Measurements from ENCODE around the gene CSPG4.

DNA sequence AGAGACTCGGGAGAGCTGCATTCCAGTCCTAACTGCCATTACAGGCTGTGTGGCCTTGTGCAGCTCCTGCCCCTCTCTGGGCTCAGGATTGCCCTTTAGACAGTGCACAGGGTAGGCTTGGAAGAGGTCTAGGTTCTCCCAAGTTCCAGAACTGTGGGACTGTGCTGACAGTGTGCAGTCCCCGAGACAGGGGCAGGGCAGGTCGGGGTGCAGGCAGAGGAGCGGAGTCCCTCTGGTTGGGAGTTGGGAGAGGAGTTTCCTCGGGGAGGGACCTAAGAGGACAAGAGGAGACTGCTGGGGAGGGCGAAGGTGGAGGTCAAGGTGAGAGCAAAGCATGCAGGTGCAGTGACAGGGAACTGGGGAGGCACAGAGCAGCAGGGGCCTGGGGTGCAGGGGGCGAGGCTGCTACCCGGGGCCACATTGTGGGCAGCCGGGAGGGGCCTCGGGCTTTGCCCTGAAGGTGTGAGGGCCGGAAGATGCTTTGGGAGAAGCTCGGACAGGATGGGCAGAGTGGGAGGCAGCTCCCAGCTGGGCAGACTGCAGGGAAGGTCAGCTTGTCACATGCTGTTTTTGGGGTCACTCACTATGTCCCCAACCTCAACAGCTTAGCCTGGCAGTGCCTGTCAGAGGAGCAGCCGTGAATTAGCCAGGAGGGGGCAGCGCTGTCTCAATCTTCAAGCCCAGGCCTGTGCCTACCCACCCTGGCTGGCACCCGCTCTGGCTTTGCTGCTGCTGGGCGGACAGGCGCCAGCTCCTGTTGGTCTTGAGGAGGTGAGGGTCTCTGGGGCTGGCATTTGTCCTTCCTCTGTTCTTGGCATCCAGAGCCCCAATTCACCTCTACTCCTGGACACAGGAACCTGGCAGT lies 15.4 kb upstream of the CSPG4 start:
- TF ChIP-seq, protein P1, sequence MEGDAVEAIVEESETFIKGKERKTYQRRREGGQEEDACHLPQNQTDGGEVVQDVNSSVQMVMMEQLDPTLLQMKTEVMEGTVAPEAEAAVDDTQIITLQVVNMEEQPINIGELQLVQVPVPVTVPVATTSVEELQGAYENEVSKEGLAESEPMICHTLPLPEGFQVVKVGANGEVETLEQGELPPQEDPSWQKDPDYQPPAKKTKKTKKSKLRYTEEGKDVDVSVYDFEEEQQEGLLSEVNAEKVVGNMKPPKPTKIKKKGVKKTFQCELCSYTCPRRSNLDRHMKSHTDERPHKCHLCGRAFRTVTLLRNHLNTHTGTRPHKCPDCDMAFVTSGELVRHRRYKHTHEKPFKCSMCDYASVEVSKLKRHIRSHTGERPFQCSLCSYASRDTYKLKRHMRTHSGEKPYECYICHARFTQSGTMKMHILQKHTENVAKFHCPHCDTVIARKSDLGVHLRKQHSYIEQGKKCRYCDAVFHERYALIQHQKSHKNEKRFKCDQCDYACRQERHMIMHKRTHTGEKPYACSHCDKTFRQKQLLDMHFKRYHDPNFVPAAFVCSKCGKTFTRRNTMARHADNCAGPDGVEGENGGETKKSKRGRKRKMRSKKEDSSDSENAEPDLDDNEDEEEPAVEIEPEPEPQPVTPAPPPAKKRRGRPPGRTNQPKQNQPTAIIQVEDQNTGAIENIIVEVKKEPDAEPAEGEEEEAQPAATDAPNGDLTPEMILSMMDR (IDR thresholded peaks at IDR 0.05; ENCODE audit: extremely low read depth in 1 of 2, insufficient read depth in 1 of 2, low read depth in 1 of 2, low read length in 2 of 2) = peak; percentile 50 to 75
- TF ChIP-seq, protein P2, sequence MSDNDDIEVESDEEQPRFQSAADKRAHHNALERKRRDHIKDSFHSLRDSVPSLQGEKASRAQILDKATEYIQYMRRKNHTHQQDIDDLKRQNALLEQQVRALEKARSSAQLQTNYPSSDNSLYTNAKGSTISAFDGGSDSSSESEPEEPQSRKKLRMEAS (IDR thresholded peaks at IDR 0.05; ENCODE audit: insufficient read depth, insufficient read length) = no peak
- no peak for TF ChIP-seq EZH2 (IDR thresholded peaks at IDR 0.05; ENCODE audit: borderline replicate concordance, low read depth, low read length, severe bottlenecking)
